GM12878 (cell line): ENCODE measurements around the gene USP25.

ENCODE experiments used
- EGR1 ChIP-seq, 2 experiments: IDR thresholded peaks; 1 replicate in 1 of 2; 2 replicates in 1 of 2; pipeline ENCODE4 v1.6.1; 2011 to 2012; ENCODE audit warnings: low read depth in 2 of 2, low read length in 2 of 2, borderline replicate concordance in 1 of 2, mild to moderate bottlenecking in 1 of 2, moderate library complexity in 1 of 2
- EP300 ChIP-seq, 2 experiments: fragments of 150-350 bp in 1 of 2; IDR thresholded peaks; 2 replicates each; pipeline ENCODE4 v1.6.1; 2011 to 2012; ENCODE audit warnings: low read depth in 2 of 2, low read length in 2 of 2, borderline replicate concordance in 1 of 2, improper control_type of control experiment in 1 of 2, inconsistent platforms in 1 of 2; ENCODE audit not compliant: control insufficient read depth in 1 of 2
- EZH2 ChIP-seq: IDR thresholded peaks from 2 replicates; pipeline ENCODE4 v1.6.1; 2012; ENCODE audit warnings: low read depth, mild to moderate bottlenecking, control low read depth, inconsistent platforms, low read length, borderline replicate concordance; ENCODE audit not compliant: control insufficient read depth
- GABPA ChIP-seq: IDR thresholded peaks from 2 replicates; pipeline ENCODE4 v1.6.1; 2014; ENCODE audit warnings: antibody characterized with exemption, low read depth, mild to moderate bottlenecking, inconsistent platforms
- POLR2A ChIP-seq: IDR thresholded peaks from 2 replicates; pipeline ENCODE4 v1.6.1; 2011; ENCODE audit warnings: low read depth, mild to moderate bottlenecking, low read length
- ZNF274 ChIP-seq: IDR thresholded peaks from one replicate; pipeline ENCODE4 v1.8.0; 2011; ENCODE audit not compliant: insufficient read length, insufficient read depth
- TF ChIP-seq, protein P1 (sequence below): IDR thresholded peaks from 2 replicates; pipeline ENCODE4 v1.6.1; 2012; ENCODE audit warnings: mild to moderate bottlenecking, low read depth, low read length
- TF ChIP-seq, protein P2 (sequence below): fragments of 450-650 bp; formaldehyde crosslinking; IDR thresholded peaks from 2 replicates; pipeline ENCODE4 v1.4.0; 2022; ENCODE audit warnings: mild to moderate bottlenecking, moderate library complexity
- TF ChIP-seq, protein P3 (sequence below), 3 experiments: IDR thresholded peaks in 2 of 3; conservative IDR thresholded peaks in 1 of 3; 2 replicates each; pipeline ENCODE4 v1.5.1; 2011; ENCODE audit warnings: low read depth in 3 of 3, low read length in 3 of 3, mild to moderate bottlenecking in 3 of 3, control low read depth in 2 of 3, moderate library complexity in 2 of 3, inconsistent platforms in 1 of 3, mixed read lengths in 1 of 3; ENCODE audit not compliant: control insufficient read depth in 2 of 3, insufficient read depth in 1 of 3; ENCODE audit errors: extremely low read depth in 1 of 3
- TF ChIP-seq, protein P4 (sequence below): fragments of 450-650 bp; IDR thresholded peaks from 2 replicates; pipeline ENCODE4 v1.6.1; 2017; ENCODE audit warnings: mild to moderate bottlenecking

GRCh38 chr21:15776818-15777217 is 47.0 kb downstream of the USP25 start:
- TF ChIP-seq, protein P1, sequence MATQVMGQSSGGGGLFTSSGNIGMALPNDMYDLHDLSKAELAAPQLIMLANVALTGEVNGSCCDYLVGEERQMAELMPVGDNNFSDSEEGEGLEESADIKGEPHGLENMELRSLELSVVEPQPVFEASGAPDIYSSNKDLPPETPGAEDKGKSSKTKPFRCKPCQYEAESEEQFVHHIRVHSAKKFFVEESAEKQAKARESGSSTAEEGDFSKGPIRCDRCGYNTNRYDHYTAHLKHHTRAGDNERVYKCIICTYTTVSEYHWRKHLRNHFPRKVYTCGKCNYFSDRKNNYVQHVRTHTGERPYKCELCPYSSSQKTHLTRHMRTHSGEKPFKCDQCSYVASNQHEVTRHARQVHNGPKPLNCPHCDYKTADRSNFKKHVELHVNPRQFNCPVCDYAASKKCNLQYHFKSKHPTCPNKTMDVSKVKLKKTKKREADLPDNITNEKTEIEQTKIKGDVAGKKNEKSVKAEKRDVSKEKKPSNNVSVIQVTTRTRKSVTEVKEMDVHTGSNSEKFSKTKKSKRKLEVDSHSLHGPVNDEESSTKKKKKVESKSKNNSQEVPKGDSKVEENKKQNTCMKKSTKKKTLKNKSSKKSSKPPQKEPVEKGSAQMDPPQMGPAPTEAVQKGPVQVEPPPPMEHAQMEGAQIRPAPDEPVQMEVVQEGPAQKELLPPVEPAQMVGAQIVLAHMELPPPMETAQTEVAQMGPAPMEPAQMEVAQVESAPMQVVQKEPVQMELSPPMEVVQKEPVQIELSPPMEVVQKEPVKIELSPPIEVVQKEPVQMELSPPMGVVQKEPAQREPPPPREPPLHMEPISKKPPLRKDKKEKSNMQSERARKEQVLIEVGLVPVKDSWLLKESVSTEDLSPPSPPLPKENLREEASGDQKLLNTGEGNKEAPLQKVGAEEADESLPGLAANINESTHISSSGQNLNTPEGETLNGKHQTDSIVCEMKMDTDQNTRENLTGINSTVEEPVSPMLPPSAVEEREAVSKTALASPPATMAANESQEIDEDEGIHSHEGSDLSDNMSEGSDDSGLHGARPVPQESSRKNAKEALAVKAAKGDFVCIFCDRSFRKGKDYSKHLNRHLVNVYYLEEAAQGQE = no peak
- TF ChIP-seq ZNF274 (no peak), EP300 (IDR thresholded peaks at IDR 0.05; ENCODE audit: borderline replicate concordance in 1 of 2, control insufficient read depth in 1 of 2, low read depth in 2 of 2, low read length in 2 of 2) (no peak), EZH2 (no peak), EGR1 (IDR thresholded peaks at IDR 0.05; ENCODE audit: borderline replicate concordance in 1 of 2, low read depth in 2 of 2, low read length in 2 of 2) (no peak), POLR2A (no peak), GABPA (no peak)
- TF ChIP-seq, protein P2, sequence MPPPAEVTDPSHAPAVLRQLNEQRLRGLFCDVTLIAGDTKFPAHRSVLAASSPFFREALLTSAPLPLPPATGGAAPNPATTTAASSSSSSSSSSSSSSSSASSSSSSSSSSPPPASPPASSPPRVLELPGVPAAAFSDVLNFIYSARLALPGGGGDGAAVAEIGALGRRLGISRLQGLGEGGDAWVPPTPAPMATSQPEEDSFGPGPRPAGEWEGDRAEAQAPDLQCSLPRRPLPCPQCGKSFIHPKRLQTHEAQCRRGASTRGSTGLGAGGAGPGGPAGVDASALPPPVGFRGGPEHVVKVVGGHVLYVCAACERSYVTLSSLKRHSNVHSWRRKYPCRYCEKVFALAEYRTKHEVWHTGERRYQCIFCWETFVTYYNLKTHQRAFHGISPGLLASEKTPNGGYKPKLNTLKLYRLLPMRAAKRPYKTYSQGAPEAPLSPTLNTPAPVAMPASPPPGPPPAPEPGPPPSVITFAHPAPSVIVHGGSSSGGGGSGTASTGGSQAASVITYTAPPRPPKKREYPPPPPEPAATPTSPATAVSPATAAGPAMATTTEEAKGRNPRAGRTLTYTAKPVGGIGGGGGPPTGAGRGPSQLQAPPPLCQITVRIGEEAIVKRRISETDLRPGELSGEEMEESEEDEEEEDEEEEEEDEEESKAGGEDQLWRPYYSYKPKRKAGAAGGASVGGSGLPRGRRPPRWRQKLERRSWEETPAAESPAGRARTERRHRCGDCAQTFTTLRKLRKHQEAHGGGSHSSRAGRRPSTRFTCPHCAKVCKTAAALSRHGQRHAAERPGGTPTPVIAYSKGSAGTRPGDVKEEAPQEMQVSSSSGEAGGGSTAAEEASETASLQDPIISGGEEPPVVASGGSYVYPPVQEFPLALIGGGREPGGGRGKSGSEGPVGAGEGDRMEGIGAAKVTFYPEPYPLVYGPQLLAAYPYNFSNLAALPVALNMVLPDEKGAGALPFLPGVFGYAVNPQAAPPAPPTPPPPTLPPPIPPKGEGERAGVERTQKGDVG = no peak
- TF ChIP-seq, protein P3, sequence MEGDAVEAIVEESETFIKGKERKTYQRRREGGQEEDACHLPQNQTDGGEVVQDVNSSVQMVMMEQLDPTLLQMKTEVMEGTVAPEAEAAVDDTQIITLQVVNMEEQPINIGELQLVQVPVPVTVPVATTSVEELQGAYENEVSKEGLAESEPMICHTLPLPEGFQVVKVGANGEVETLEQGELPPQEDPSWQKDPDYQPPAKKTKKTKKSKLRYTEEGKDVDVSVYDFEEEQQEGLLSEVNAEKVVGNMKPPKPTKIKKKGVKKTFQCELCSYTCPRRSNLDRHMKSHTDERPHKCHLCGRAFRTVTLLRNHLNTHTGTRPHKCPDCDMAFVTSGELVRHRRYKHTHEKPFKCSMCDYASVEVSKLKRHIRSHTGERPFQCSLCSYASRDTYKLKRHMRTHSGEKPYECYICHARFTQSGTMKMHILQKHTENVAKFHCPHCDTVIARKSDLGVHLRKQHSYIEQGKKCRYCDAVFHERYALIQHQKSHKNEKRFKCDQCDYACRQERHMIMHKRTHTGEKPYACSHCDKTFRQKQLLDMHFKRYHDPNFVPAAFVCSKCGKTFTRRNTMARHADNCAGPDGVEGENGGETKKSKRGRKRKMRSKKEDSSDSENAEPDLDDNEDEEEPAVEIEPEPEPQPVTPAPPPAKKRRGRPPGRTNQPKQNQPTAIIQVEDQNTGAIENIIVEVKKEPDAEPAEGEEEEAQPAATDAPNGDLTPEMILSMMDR (IDR thresholded peaks at IDR 0.05 in 2 of 3, conservative IDR thresholded peaks at IDR 0.05 in 1 of 3; ENCODE audit: control insufficient read depth in 2 of 3, extremely low read depth in 1 of 3, insufficient read depth in 1 of 3, low read depth in 3 of 3, low read length in 3 of 3) = no peak
- TF ChIP-seq, protein P4, sequence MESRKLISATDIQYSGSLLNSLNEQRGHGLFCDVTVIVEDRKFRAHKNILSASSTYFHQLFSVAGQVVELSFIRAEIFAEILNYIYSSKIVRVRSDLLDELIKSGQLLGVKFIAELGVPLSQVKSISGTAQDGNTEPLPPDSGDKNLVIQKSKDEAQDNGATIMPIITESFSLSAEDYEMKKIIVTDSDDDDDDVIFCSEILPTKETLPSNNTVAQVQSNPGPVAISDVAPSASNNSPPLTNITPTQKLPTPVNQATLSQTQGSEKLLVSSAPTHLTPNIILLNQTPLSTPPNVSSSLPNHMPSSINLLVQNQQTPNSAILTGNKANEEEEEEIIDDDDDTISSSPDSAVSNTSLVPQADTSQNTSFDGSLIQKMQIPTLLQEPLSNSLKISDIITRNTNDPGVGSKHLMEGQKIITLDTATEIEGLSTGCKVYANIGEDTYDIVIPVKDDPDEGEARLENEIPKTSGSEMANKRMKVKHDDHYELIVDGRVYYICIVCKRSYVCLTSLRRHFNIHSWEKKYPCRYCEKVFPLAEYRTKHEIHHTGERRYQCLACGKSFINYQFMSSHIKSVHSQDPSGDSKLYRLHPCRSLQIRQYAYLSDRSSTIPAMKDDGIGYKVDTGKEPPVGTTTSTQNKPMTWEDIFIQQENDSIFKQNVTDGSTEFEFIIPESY = no peak
